Gastroesophageal sphincter (tissue), 3 donors: ENCODE measurements around the gene ACVR1B.

ENCODE experiments used
- POLR2A ChIP-seq, 2 donors: fragments of 450-650 bp; IDR thresholded peaks; one replicate each; pipeline ENCODE4 v1.6.1; 2017; ENCODE audit warnings: antibody characterized with exemption in 2 of 2, mild to moderate bottlenecking in 2 of 2, moderate library complexity in 1 of 2
- TF ChIP-seq, protein P1 (sequence below), 4 experiments: fragments of 200-600 bp in 2 of 4; fragments of 450-650 bp in 2 of 4; sonication (generic) in 1 of 4; IDR thresholded peaks; one replicate each; pipeline ENCODE4 v1.5.1; 2017 to 2019; ENCODE audit warnings: antibody characterized with exemption in 4 of 4, mild to moderate bottlenecking in 2 of 4, moderate library complexity in 2 of 4

GRCh38 chr12:51958542-51958941 is 7.0 kb downstream of the ACVR1B start:
- TF ChIP-seq, protein P1, sequence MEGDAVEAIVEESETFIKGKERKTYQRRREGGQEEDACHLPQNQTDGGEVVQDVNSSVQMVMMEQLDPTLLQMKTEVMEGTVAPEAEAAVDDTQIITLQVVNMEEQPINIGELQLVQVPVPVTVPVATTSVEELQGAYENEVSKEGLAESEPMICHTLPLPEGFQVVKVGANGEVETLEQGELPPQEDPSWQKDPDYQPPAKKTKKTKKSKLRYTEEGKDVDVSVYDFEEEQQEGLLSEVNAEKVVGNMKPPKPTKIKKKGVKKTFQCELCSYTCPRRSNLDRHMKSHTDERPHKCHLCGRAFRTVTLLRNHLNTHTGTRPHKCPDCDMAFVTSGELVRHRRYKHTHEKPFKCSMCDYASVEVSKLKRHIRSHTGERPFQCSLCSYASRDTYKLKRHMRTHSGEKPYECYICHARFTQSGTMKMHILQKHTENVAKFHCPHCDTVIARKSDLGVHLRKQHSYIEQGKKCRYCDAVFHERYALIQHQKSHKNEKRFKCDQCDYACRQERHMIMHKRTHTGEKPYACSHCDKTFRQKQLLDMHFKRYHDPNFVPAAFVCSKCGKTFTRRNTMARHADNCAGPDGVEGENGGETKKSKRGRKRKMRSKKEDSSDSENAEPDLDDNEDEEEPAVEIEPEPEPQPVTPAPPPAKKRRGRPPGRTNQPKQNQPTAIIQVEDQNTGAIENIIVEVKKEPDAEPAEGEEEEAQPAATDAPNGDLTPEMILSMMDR (IDR thresholded peaks at IDR 0.05): no peak
- TF ChIP-seq POLR2A (IDR thresholded peaks at IDR 0.05): no peak
